ENCODE results near the gene EYS.
"Not testable (repeated sequence)": the region's sequence is repeated elsewhere in the genome, so short reads cannot be mapped to it uniquely, and the experiment has no call there.

Gene EYS

DNA sequence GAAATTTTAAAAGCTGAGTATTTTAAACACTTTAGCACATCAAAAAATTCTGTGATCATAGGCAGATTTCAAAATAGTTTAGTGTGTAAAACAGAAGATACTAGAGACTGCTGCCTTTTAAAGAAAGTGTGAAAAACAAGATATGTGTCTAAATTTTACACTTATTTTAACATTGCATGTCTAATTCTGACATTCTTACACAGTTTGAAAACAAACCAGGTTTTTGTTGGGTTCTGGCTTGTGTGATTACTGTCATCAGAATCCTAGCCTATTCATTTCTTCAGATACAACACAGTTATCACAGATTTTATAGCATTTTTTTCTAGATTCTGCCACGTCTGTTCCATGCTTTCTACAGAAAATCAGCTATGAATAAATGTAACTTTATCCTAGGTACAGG, 257.1 kb downstream of the EYS start:
- DNase-seq = no peak

DNA sequence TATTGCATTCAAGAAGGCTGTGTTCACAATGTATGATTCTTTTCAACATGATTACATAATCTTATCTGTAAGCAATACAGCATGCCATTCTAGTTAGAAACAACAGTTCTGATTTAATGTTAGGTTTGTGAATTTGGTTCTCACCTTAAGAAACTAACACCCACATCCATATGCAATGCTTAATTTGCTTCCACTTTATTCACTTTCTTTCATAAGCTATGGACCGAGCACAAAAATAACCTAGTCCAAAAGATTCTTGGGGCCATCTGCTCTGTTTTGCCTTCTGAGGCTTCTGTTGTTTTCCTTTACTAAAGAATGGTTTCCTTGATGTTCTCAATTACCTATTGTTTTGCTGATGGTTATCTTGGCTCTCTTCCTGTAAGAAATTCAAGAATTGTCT, 258.2 kb downstream of the EYS start:
- DNase-seq = no peak

DNA sequence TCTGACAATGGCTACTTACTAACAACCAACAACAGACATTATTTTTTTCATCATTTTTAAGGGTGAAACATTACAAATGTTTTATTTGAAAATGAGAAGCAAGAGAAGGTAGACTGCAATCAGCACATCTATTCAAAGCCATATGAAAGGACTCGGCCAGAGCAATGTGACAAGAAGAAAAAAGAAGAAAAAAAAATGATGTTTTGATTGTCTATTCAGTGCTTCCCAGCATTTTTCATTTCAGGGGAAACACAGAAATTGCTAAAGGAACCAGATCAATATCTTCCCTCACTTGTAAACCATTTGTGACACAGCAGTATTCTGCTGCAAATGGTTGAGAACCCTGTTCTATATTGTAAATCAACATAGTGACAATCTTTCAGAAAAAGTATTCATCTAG, 270.7 kb downstream of the EYS start:
- no peak for DNase-seq

DNA sequence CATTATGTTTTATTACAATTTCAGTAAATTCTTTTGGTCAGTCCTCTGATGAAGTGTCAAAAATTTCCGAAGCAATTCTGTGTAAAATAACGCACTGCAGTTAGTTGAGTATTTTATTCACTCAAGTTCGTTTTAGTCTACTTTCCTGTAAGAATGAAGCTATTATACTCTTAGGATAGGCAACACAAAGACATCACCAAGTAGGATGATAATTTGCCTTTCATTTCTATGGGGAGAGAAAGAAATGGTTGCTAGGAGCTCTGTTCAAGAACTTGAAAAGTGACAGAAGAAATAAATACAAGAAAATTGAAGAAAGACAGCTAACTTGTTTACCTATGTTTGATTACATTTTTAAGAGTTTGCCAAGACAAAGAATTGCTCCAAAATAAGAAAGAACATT, 290.4 kb downstream of the EYS start:
- DNase-seq = no peak

DNA sequence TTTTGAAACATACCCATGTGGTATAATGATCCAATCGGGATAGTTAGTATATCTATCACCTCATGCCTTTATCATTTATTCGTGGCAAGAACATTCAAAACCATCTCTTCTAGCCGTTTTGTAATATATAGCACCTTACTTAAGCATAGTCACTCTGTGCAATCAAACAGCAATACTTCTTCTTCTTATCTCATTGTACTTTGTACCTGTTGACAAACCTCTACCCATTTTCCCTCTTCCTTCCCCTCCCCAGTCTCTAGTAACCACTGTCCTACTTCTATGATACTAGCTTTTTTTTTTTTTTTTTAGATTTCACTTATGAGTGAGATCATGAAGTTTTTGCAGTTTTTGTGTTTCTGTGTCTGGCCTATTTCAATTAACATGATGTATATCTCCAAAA, 296.7 kb downstream of the EYS start:
- DNase-seq = no peak

- DNase-seq = no peak
Observed at GRCh38 chr6:65402564-65402963, 304.5 kb downstream of the EYS start.

DNA sequence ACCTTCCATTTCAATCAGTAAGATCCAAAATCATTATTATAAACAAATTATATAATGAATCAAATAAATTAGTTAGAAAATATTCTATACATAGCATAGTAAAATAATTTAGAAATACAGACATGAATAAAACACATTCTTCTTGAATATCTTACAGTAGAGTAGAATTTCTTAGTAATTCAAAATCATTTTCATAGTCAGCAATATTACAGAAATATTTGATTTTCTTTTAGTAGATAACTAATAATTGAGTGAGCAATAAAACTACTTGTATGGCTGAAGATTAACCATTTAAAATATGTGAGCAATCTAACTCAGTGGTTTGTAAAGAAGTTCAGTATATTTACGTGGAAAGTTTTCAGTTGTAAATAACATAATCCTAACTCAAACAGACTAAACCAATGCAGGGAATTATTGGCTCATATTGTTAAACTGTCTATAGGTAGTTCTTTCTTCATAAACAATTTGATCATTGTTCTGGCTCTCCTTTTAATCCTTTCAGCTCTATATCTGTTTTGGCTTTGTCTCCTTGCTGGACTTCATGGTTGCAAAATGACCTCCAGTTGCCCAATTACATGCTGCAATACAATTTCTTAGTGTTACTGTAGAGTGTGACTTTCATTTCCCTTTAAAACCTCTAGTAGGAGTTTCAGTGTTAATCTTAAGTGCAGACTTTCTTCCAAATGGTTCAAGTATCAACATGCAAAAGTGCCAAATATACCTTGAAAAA, 307.5 kb downstream of the EYS start:
- DNase-seq = no peak

DNA sequence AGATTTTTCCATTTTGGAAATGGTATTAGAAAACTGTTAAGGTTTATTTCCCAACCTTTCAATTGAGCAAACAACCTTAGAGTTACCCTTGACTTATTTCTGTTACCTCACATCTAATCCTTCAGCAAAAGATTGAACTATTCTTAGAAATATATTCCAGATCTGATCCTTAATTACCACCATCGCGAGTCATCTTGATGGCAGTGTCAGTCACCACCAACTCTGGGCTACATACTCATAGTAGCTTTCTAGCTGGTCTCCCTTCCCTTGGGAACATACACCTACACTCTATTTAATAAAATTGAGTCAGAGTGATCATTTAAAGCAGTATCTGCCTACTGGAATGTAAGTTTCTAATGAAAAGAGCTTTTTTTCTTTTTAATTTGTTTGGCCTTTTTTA, 308.2 kb downstream of the EYS start:
- no peak for DNase-seq

DNA sequence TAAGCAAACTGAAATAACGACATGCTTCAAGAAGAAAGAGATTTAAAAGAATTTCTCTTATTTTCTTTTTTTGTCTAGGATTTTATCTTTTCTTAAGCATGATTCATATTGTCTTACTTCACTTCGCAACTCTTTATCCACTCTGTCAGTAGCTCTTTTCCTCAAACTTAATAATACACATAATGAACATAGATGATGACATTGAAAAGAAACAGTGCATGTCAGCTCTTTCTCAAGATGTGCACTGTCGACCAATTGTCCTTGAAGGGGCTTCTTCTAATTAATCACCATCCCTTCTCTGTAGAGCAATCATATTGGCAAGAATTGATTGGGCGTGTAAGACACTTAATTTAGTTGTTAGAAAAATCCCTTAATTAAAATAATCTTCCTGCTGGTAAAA, 356.5 kb downstream of the EYS start:
- DNase-seq = no peak

DNA sequence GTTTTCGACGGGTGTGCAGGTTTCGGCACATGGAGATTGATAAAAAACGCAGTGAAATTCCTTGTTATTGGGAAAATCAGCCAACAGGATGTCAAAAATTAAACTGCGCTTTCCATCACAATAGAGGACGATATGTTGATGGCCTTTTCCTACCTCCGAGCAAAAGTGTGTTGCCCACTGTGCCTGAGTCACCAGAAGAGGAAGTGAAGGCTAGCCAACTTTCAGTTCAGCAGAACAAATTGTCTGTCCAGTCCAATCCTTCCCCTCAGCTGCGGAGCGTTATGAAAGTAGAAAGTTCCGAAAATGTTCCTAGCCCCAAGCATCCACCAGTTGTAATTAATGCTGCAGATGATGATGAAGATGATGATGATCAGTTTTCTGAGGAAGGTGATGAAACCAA, 404.4 kb downstream of the EYS start:
- DNase-seq = not testable (repeated sequence)

DNA sequence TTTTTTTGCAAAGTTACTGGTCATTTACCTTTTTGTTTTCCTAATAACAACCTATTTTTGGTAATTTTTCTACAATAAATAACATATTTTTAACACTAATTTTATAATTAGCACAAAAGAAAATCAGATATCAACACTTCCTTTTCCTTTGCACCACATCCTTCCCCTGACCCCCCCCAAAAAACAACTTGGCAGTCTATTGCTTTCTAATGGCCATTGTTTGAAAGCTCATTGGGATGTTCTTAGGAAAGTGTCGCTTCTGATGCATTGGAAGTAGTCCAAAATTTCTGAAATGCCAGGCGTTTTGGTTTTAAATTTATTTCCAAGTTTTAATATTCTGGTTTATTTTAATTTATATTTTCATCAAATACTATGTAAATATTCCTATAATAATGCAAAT, 407.8 kb downstream of the EYS start:
- no peak for DNase-seq

GRCh38 chr6:65295812-65296211, 411.2 kb downstream of the EYS start:
- DNase-seq = no peak

GRCh38 chr6:65289491-65289890, 417.5 kb downstream of the EYS start:
- no peak for DNase-seq

DNA sequence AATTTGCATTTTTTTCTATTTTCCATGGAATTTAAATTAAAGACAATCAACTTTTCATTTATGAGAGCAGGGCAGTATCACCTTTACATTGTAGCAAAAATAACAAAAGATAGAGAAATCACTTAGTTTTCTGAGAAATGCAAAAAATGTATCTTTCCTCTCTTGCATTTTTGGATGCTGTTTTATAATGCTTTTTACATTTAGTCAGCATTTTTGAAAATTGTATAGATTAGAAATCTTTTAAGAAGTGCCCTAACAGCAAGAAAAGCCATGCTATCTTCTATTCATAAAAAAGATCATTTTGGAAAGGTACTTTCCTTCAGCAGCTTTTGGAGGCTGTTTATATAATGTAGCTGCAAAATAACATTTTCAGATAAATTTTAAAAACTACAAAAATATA, 421.8 kb downstream of the EYS start:
- no peak for DNase-seq

DNA sequence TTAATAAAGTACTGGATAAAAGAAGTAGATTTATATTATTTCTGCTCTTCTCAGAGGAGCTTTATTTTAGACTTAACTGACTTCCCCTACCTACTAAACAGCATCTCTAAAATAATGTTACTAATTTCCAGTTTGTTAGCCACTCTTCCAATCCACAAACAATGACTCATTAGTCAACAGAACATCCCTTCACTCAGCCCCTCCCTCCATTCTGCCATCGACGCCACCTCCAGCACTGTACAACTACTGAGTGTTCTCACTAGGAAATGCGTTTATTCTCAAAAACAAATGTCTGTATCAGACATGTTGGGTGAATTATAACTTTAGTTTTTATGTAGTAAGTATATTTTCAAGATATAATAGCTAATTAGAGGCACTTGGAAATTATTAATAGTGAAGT, 427.0 kb downstream of the EYS start:
- DNase-seq = no peak

DNA sequence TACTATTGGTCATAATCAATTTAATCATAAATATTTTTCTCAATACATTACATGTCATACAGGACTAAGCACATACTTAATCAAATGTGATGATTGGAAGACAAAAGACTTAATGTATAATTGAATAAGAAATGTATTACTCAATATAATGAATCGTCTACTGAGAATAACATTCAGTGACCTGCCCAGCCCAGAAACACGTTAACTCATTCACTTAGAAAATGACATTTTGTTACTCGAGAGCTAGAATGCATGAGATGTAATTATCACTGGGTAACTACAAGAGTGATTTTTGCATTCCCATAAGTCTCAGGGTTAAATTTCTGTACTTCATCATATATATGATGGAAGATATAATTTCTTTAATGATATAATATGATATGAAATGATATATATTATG, 444.8 kb downstream of the EYS start:
- DNase-seq = no peak

GRCh38 chr6:65259982-65260381, 447.0 kb downstream of the EYS start:
- DNase-seq = no peak

- no peak for DNase-seq
Observed at GRCh38 chr6:65259059-65259458, 448.0 kb downstream of the EYS start.

- no peak for DNase-seq
Observed at GRCh38 chr6:65253041-65253440, 454.0 kb downstream of the EYS start.

DNA sequence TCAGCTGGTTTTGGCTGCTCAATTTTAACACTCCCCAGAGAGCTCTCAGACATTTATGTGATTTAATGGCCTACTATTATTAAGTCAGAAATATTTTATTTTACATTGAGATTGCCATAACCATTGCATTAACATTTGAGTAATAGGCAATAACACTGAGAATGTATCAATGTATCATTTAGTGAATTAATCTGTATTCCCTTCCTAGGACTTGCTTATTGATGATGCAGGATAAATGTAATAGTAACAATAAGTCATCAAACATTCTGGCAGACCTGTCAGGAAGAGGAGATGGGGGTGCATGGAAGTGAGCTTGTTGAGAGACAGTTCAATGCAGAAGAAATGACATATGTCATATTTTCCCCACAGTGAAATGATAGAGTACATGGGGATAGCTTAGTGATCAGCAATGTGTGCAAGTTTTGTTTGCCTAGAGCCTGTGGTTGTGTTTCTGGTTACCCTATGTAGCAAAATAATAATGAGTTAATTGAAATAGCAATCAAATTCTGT, 458.9 kb downstream of the EYS start:
- no peak for DNase-seq

DNA sequence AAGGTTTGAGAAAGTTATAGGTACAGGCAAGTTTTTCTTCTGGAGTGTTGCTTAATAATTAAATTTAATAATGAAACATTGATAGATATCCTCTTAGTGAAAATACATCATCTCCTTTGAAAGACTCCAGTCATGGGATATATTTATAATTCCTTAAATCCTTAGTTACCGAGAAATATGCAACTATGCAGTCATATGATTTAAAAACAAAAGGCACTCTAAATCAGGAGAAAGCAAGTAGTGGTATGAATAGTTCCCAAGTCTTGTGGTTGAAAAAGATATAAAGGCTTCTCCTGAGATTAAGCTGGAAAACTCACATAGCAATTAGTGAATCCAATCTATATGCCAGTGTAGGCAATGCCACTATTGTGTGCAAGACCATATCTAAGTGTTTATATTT, 475.4 kb downstream of the EYS start:
- DNase-seq = no peak

GRCh38 chr6:65229825-65230224, 477.2 kb downstream of the EYS start:
- DNase-seq = no peak

DNA sequence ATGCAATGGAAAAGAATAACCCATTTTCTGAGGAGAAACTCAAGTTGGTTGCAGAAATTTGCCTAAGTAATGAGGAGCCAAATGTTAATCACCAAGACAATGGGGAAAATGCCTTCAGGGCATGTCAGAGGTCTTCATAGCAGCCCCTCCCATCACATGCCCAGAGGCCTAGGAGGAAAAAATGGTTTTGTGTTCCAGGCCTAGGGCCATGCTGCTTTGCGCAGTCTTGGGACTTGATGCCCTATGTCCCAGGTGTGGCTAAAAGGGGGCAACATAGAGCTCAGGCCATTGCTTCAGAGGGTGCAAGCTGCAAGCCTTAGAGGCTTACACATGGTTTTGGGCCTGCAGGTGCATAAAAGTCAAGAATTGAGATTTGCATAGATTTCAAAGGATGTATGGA, 485.9 kb downstream of the EYS start:
- DNase-seq = no peak

DNA sequence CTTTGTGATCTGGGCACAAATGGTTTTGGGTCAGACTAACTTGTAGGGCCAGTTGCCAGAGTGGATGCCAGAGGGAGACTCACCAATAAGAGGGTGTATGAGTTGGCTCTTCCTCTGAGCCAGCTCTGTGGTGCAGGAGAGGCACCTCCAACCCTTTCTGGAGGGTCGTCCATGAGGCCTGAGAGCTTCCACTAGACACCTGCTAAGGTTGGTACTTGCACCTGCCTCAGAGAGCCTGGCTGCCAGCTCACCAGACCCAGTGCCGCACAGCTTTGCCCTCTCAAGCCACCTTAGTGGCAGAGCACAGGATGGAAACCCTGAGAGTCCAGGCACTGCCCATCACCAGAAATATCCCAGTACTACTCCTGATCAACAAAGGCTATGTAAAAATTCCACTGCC, 504.3 kb downstream of the EYS start:
- DNase-seq = no peak

DNA sequence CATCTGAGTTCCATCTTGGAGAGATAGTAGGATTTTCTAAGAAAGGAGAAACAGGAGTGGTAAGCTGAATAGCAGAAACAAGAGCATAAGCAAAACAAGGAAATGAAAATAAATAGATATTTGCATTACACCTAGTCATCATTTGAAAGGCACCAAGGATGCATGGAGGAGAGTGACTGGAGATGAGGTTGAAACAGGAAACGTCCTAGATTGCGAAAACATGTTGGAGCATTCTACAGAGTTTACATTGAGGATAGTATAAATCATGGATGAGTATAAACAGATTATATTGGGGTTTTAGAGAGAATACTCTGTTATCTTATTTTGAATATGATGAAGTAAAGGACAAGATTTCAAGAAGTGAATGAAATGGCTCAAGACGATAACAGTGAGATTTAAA, 507.3 kb downstream of the EYS start:
- no peak for DNase-seq
